H1 (cell line): Measurements from ENCODE around the gene STIM1.

Experiments
- CEBPB ChIP-seq: IDR thresholded peaks from 2 replicates; pipeline ENCODE4 v1.6.1; 2012; ENCODE audit warnings: low read depth, low read length
- EP300 ChIP-seq, 2 experiments: IDR thresholded peaks; 1 replicate in 1 of 2; 2 replicates in 1 of 2; pipeline ENCODE4 v1.6.1; 2011 to 2012; ENCODE audit warnings: low read depth in 2 of 2, low read length in 2 of 2, mild to moderate bottlenecking in 2 of 2, borderline replicate concordance in 1 of 2, inconsistent platforms in 1 of 2, moderate library complexity in 1 of 2
- HDAC2 ChIP-seq, 2 experiments: fragments of 300-600 bp in 1 of 2; sonication (generic) in 1 of 2; IDR thresholded peaks; 2 replicates each; pipeline ENCODE4 v1.6.1; 2011 to 2012; ENCODE audit warnings: low read depth in 2 of 2, low read length in 2 of 2, mild to moderate bottlenecking in 2 of 2, moderate library complexity in 2 of 2, borderline replicate concordance in 1 of 2, inconsistent platforms in 1 of 2
- HDAC6 ChIP-seq: IDR thresholded peaks from one replicate; pipeline ENCODE4 v1.7.1; 2012; ENCODE audit warnings: low read depth, mild to moderate bottlenecking, inconsistent platforms, low read length, moderate library complexity
- JUN ChIP-seq: IDR thresholded peaks from 2 replicates; pipeline ENCODE4 v1.6.1; 2011; ENCODE audit warnings: low read depth, mild to moderate bottlenecking, improper control_type of control experiment, low read length
- KDM1A ChIP-seq: fragments of 200-600, 300-600 bp; sonication (generic); IDR thresholded peaks from 2 replicates; pipeline ENCODE4 v1.7.1; 2016; ENCODE audit warnings: mild to moderate bottlenecking, low read length, borderline replicate concordance
- POLR2A ChIP-seq, 2 experiments: IDR thresholded peaks; 1 replicate in 1 of 2; 2 replicates in 1 of 2; pipeline ENCODE4 v1.6.1; 2011; ENCODE audit warnings: low read depth in 2 of 2, low read length in 2 of 2, mild to moderate bottlenecking in 2 of 2; ENCODE audit errors: control extremely low read depth in 1 of 2
- RAD21 ChIP-seq, 2 experiments: IDR thresholded peaks in 1 of 2; conservative IDR thresholded peaks in 1 of 2; 2 replicates each; pipeline ENCODE4 v1.6.1; 2011; ENCODE audit warnings: low read depth in 2 of 2, low read length in 2 of 2, improper control_type of control experiment in 1 of 2, inconsistent platforms in 1 of 2, mild to moderate bottlenecking in 1 of 2, moderate library complexity in 1 of 2
- RNF2 ChIP-seq: fragments of 200-900, 300-1000 bp; sonication (generic); IDR thresholded peaks from 2 replicates; pipeline ENCODE4 v1.7.1; 2016; ENCODE audit warnings: borderline replicate concordance, low read depth, mild to moderate bottlenecking, antibody characterized with exemption, low read length; ENCODE audit not compliant: poor library complexity, severe bottlenecking; ENCODE audit errors: missing control alignments
- SIX5 ChIP-seq: IDR thresholded peaks from 2 replicates; pipeline ENCODE4 v1.6.1; 2011; ENCODE audit warnings: mild to moderate bottlenecking, low read depth, low read length
- SP1 ChIP-seq: IDR thresholded peaks from 2 replicates; pipeline ENCODE4 v1.6.1; 2011; ENCODE audit warnings: low read depth, low read length
- SRF ChIP-seq: IDR thresholded peaks from 2 replicates; pipeline ENCODE4 v1.6.1; 2011; ENCODE audit warnings: mild to moderate bottlenecking, low read depth, low read length, moderate library complexity
- TAF1 ChIP-seq: IDR thresholded peaks from 2 replicates; pipeline ENCODE4 v1.6.1; 2011; ENCODE audit warnings: mild to moderate bottlenecking, low read depth, low read length
- TF ChIP-seq, protein P1 (sequence below), 3 experiments: IDR thresholded peaks; 1 replicate in 2 of 3; 2 replicates in 1 of 3; pipeline versions ENCODE4 v1.5.1 to v1.6.1; 2011; ENCODE audit warnings: low read length in 3 of 3, mild to moderate bottlenecking in 3 of 3, inconsistent platforms in 2 of 3, low read depth in 1 of 3, moderate library complexity in 1 of 3; ENCODE audit not compliant: insufficient read depth in 1 of 3; ENCODE audit errors: control extremely low read depth in 1 of 3

DNA sequence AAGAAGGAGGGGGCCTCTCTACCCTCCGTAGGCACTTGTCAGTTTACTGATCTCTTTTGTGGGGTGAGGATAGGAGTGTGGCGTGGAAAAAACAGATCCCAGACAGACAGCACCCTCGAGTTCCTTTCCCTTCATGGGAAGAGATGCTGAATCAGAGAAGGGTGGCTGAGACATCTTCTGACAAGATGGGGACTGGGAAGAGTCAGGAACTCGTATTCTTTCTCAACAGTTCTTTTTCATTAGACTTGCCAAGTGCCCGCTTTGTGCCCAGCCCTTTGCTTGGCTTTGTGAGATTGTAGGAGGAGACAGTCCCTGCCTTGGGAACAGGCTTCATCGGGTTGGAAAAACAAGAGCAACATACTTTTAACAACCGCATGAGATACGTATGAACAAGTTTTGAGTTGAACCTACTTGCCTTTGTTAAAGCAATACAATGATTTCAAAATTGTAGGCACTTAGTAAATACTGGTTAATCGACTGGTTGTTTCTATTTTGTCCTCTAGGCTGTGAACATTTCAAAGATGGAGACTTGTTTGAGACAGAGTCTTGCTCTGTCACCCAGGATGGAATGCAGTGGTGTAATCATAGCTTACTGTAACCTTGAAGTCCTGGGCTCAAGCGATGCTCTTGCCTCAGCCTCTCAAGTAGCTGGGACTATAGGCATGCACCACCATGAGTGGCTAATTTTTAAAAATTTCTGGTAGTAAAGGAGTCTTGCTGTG lies 240.2 kb downstream of the STIM1 start:
- TF ChIP-seq, protein P1, sequence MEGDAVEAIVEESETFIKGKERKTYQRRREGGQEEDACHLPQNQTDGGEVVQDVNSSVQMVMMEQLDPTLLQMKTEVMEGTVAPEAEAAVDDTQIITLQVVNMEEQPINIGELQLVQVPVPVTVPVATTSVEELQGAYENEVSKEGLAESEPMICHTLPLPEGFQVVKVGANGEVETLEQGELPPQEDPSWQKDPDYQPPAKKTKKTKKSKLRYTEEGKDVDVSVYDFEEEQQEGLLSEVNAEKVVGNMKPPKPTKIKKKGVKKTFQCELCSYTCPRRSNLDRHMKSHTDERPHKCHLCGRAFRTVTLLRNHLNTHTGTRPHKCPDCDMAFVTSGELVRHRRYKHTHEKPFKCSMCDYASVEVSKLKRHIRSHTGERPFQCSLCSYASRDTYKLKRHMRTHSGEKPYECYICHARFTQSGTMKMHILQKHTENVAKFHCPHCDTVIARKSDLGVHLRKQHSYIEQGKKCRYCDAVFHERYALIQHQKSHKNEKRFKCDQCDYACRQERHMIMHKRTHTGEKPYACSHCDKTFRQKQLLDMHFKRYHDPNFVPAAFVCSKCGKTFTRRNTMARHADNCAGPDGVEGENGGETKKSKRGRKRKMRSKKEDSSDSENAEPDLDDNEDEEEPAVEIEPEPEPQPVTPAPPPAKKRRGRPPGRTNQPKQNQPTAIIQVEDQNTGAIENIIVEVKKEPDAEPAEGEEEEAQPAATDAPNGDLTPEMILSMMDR (IDR thresholded peaks at IDR 0.05; ENCODE audit: control extremely low read depth in 1 of 3, insufficient read depth in 1 of 3, low read depth in 1 of 3, low read length in 3 of 3) = no peak
- TF ChIP-seq EP300 (IDR thresholded peaks at IDR 0.05; ENCODE audit: borderline replicate concordance in 1 of 2, low read depth in 2 of 2, low read length in 2 of 2) (no peak), HDAC2 (IDR thresholded peaks at IDR 0.05; ENCODE audit: borderline replicate concordance in 1 of 2, low read depth in 2 of 2, low read length in 2 of 2) (no peak), CEBPB (no peak), TAF1 (no peak), SRF (no peak), POLR2A (IDR thresholded peaks at IDR 0.05; ENCODE audit: control extremely low read depth in 1 of 2, low read depth in 2 of 2, low read length in 2 of 2) (no peak), JUN (no peak), SP1 (no peak), RNF2 (no peak), HDAC6 (no peak), RAD21 (IDR thresholded peaks at IDR 0.05 in 1 of 2, conservative IDR thresholded peaks at IDR 0.05 in 1 of 2; ENCODE audit: low read depth in 2 of 2, low read length in 2 of 2) (no peak), KDM1A (no peak), SIX5 (no peak)
